Activated CD8-positive, alpha-beta memory T cell treated with anti-CD3 and anti-CD28 coated beads, Interleukin-2, amount 10 ng/mL, durations not matched to agents 7 days and 5 days (primary cell): ENCODE data around the gene NRARP. TPM values are rescaled to one million over a fixed set of nuclear protein-coding genes. Genes with fewer than 3 reads are reported as not detected.

Experiments used
- ATAC-seq: fragments of 150-1000 bp; cut with Tn5 transposase; one replicate; pipeline ENCODE4 v1.10.0; 2021; ENCODE audit warnings: moderate library complexity
- CTCF ChIA-PET: fragments of 350-600 bp; sonication (Branson Sonifier 250); formaldehyde crosslinking; loops from one replicate; lab custom pipeline; 2021; ENCODE audit warnings: antibody characterized with exemption; lab: Charles Lee
- DNase-seq: peaks from one replicate; pipeline ENCODE4 v3.0.0-alpha.2; 2020
- H3K27ac Mint-ChIP-seq: one replicate; pipeline ENCODE4 v1.8.0; 2021; ENCODE audit warnings: mild to moderate bottlenecking, mixed read lengths
- H3K27me3 Mint-ChIP-seq: one replicate; pipeline ENCODE4 v1.8.0; 2021; ENCODE audit warnings: mixed read lengths
- H3K36me3 Mint-ChIP-seq: one replicate; pipeline ENCODE4 v1.8.0; 2021; ENCODE audit warnings: mild to moderate bottlenecking, mixed read lengths
- H3K4me1 Mint-ChIP-seq: one replicate; pipeline ENCODE4 v1.8.0; 2021; ENCODE audit warnings: mixed read lengths
- H3K4me3 Mint-ChIP-seq: one replicate; pipeline ENCODE4 v1.8.0; 2021; ENCODE audit warnings: mild to moderate bottlenecking, moderate library complexity, mixed read lengths
- H3K9me3 Mint-ChIP-seq: one replicate; pipeline ENCODE4 v1.8.0; 2022; ENCODE audit warnings: low read depth, mixed read lengths
- total RNA-seq, 2 experiments: library from RNA; stranded (reverse); gene quantifications; one replicate each; pipeline ENCODE4 v1.2.3, GENCODE V29; 2021

Gene NRARP
- total RNA-seq, 2 experiments from 2014 or later: 1.6 to 4.5 TPM

DNA sequence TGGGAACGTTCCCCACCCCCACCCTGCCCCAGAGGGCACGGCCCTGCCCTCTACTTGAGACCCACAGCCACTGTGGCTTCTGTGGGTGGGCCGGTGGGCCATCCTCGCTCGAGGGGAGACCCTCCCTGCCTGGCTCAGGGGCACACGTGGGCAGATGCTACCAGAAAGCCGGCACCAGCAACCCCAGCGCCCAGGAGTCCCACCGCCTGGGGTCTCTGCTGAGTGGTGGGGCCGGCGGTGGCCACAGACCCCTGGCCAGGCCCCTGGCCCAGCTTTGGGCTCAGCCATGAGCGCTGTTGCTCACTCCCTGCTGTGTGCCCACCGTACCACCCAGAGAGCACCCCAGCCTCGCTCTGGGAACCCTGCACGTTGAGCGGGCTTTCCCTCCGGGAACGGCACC, 16.5 kb upstream of the NRARP start:
- H3K27ac Mint-ChIP-seq: no peak overlapping the region

DNA sequence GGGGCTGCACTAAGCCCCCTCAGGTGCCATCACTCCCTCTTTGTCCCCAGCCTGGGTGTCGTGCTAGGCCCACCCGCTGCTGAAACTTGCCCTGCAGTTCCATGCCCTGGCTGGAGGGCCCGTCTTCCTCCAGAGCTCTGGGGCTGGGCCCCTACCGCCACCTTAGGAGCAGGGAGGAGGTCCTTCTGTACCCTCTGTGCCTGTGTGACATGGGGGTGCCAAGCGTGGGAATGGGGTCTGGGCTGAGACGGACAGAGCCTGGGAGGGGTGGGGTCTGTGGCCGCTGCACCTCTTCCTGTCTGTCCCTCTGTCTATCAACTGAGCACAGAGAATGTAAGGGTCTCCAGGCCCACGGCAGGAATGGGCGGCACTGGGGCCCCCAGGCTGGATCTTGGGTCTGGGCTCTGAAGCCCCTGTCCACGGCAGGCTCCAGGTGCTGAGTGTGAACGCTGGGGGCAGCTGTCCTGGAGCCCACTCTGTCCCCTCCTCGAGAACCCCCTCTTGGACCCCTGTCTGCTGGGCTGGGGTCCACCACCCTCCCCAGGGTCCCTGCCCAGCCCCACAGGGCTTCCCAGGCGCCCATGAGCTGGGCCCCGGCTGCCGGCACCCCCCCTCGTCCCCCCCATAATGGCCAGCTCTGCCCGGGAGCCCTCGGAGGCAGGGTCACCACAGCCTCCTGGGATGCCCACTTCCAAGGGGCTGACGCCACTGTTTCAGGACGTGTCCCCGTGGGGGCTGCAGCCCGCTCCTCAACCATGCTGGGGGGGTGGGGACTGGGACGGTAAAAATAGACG, 15.8 kb upstream of the NRARP start:
- Mint-ChIP-seq H3K4me1 (peaks cover 11% of the 10 kb centered on the region), H3K27ac (no peak overlapping the region), H3K9me3 (no peaks in the 10 kb centered on the region), H3K27me3 (no peaks in the 10 kb centered on the region), H3K36me3 (no peaks in the 10 kb centered on the region), H3K4me3 (no peak overlapping the region)
- no peak for ATAC-seq
- DNase-seq: no peak
- CTCF ChIA-PET: no interaction called here

More for the DNA sequence above, 16.5 kb upstream of the NRARP start:
- Mint-ChIP-seq H3K27me3 (no peaks in the 10 kb centered on the region), H3K36me3 (no peaks in the 10 kb centered on the region), H3K9me3 (no peaks in the 10 kb centered on the region), H3K4me1 (peaks cover 11% of the 10 kb centered on the region), H3K4me3 (no peak overlapping the region)
- DNase-seq (no peak), ATAC-seq (no peak)
- CTCF ChIA-PET: no interaction called here

DNA sequence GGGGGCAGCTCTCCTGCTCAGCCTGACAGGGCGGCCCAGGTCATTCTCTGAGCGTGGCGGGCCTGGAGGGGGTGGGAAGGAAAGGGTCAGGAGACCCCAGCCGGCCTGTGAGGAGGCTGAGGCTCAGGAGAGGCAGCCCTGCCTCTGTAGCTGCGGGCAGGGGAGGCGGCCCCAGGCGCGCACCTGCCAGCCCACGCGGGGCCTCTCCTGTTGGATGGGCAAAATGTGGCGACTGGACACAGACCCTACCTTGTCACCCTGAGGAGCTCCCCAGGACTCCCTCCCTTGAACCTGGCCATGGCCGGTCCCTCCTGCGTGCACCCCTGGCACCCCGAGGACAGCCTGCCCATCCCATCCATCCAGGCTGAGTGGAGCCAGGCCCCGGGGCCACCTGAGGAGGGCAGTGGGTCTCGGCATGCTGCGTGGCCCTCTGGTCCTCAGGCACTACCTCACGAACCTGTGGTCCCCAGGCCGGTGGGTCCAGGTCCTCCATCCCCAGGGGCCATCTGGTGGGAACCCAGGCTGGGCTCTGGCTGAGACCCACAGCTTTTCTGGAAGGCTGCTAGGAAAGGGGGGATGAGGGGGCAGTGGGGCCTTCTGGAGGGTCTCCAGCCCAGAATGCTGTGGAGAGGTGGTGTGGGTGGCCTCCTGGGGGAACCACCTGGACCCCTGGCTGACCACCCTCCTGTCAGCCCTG, 15.1 kb upstream of the NRARP start:
- Mint-ChIP-seq H3K27me3 (no peaks in the 10 kb centered on the region), H3K4me1 (peaks cover 11% of the 10 kb centered on the region), H3K36me3 (no peaks in the 10 kb centered on the region), H3K4me3 (no peak overlapping the region), H3K27ac (no peak overlapping the region), H3K9me3 (no peaks in the 10 kb centered on the region)
- DNase-seq: no peak
- ATAC-seq: no peak
- CTCF ChIA-PET: interaction anchor here (1.3 to 1.9 kb wide), 4 partner anchors 14 to 288 kb away, joined by 3 to 5 read pairs (median 4); partner anchors contain the start of genes EXD3, NOXA1 and NRARP

DNA sequence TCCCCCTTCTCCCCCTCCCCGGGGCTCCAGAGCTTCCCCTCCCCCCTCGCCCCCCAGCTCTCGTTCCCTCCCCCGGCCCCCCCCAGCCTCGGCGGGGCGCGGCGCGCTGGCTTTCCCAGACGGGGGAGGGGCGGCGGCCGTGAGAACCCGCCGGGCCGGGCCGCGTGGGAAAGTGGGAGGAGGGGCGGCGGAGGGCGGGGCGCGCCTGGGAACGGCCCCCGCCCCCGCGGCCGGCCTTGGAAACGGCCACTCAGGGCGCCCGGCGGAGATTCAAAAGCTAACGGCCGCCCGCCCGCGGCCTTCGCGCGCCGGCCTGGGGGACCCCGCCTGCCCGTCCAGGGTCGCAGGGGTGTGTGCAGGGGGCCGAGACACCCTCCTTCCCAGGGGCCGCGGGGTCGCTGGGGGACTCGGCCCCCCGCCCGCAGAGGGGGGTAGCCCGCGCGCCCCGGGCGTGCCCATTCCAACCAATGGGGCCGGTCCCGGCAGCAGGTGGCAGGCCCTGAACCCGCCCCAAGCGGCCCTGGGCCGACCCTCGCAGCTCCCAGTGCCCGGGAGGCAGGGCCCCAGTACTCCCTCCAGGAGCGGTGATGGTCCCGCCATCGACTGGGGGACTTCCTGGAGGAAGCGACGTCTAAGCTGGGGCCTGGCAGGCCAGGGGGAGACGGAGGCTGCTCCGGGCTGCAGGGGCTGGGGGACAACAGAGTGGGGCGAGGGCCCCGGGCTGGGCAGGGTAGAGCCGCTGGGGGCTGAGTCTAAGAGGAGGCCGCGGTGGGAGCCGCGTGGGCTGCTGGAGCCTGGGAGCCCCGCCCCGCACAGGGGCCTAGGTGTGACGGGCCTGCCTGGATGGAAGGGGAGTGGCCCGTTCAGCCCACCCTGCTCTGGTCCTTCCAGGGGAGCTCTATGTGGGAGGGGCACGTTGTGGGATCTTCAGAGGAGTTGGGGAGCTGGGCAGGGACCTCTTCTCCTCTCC, 14.2 kb upstream of the NRARP start:
- DNase-seq (peak; percentile 47), ATAC-seq (peak; percentile 46)
- Mint-ChIP-seq H3K36me3 (no peaks in the 10 kb centered on the region), H3K9me3 (no peaks in the 10 kb centered on the region), H3K4me3 (peak overlapping the region; percentile 26), H3K4me1 (peaks cover 7% of the 10 kb centered on the region), H3K27me3 (no peaks in the 10 kb centered on the region), H3K27ac (no peak overlapping the region)
- CTCF ChIA-PET: interaction anchor here (1.2 to 1.9 kb wide), 5 partner anchors 10 to 287 kb away, joined by 3 to 5 read pairs (median 4); partner anchors contain the start of genes EXD3, NOXA1 and NRARP

GRCh38 chr9:137315581-137316011, 13.5 kb upstream of the NRARP start:
- CTCF ChIA-PET: interaction anchor here (1.2 to 1.9 kb wide), 5 partner anchors 9 to 286 kb away, joined by 3 to 5 read pairs (median 4); partner anchors contain the start of genes EXD3, NOXA1 and NRARP
- H3K4me3 Mint-ChIP-seq: no peak overlapping the region
- DNase-seq: no peak
- no peaks in the 10 kb centered on the region for H3K9me3 Mint-ChIP-seq
- no peak for ATAC-seq
- no peaks in the 10 kb centered on the region for H3K36me3 Mint-ChIP-seq
- no peaks in the 10 kb centered on the region for H3K27me3 Mint-ChIP-seq
- H3K27ac Mint-ChIP-seq: no peak overlapping the region
- H3K4me1 Mint-ChIP-seq: peaks cover 5% of the 10 kb centered on the region

- no peak overlapping the region for H3K27ac Mint-ChIP-seq
- H3K9me3 Mint-ChIP-seq: no peaks in the 10 kb centered on the region
- H3K4me3 Mint-ChIP-seq: no peak overlapping the region
- no peak for DNase-seq
- H3K4me1 Mint-ChIP-seq: no peaks in the 10 kb centered on the region
- H3K36me3 Mint-ChIP-seq: no peaks in the 10 kb centered on the region
- H3K27me3 Mint-ChIP-seq: no peaks in the 10 kb centered on the region
- no peak for ATAC-seq
- CTCF ChIA-PET: interaction anchor here (1.9 kb wide), 1 partner anchor 13 kb away, joined by 5 read pairs; the partner anchor contains the start of gene NRARP
These were observed 12.8 kb upstream of the NRARP start for GRCh38 chr9:137314561-137315560.

- Mint-ChIP-seq H3K27me3 (no peaks in the 10 kb centered on the region), H3K4me3 (no peak overlapping the region), H3K36me3 (no peaks in the 10 kb centered on the region), H3K4me1 (no peaks in the 10 kb centered on the region), H3K27ac (no peak overlapping the region), H3K9me3 (no peaks in the 10 kb centered on the region)
- CTCF ChIA-PET: no interaction called here
- DNase-seq: no peak
- ATAC-seq: no peak
These were observed 12.0 kb upstream of the NRARP start for GRCh38 chr9:137313956-137314560.

- CTCF ChIA-PET: no interaction called here
- no peaks in the 10 kb centered on the region for H3K27me3 Mint-ChIP-seq
- no peak overlapping the region for H3K4me3 Mint-ChIP-seq
- H3K27ac Mint-ChIP-seq: no peak overlapping the region
- H3K4me1 Mint-ChIP-seq: no peaks in the 10 kb centered on the region
- DNase-seq (no peak), ATAC-seq (no peak)
- H3K9me3 Mint-ChIP-seq: no peaks in the 10 kb centered on the region
- no peaks in the 10 kb centered on the region for H3K36me3 Mint-ChIP-seq
These were observed 11.4 kb upstream of the NRARP start for GRCh38 chr9:137313326-137313936.

DNA sequence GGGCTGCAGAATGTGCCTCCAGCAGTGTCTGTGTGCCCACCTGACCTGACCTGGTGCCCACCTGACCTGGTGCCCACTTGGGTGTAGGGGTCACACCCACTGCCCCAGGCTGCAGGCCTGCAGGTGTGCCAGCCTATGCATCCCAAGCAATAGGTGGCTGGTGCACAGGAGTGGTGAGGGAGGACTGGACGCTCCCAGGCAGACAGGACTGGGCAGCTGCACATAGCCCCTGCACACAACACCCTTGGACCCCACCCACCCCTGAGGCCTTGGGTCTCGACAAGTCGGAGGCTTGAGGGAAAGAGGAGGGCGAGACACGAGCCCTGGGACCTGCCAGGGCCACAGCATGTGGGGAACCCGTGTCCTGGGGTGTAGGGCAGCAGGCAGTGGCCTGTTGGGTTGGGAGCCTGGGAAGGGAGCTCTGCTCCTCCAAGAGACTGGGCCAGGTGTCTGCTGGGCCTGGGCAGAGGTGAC, 10.8 kb upstream of the NRARP start:
- no peak overlapping the region for H3K27ac Mint-ChIP-seq
- H3K27me3 Mint-ChIP-seq: no peaks in the 10 kb centered on the region
- CTCF ChIA-PET: no interaction called here
- no peaks in the 10 kb centered on the region for H3K9me3 Mint-ChIP-seq
- H3K4me1 Mint-ChIP-seq: no peaks in the 10 kb centered on the region
- no peak for DNase-seq
- no peak for ATAC-seq
- H3K4me3 Mint-ChIP-seq: no peak overlapping the region
- H3K36me3 Mint-ChIP-seq: no peaks in the 10 kb centered on the region

- H3K9me3 Mint-ChIP-seq: no peaks in the 10 kb centered on the region
- CTCF ChIA-PET: no interaction called here
- ATAC-seq (no peak), DNase-seq (no peak)
- no peaks in the 10 kb centered on the region for H3K36me3 Mint-ChIP-seq
- H3K27me3 Mint-ChIP-seq: peaks cover 1% of the 10 kb centered on the region
- no peak overlapping the region for H3K27ac Mint-ChIP-seq
- H3K4me1 Mint-ChIP-seq: no peaks in the 10 kb centered on the region
- H3K4me3 Mint-ChIP-seq: no peak overlapping the region
These were observed 10.1 kb upstream of the NRARP start for GRCh38 chr9:137311986-137312851.
